Left lung (tissue), 10 donors: ENCODE data around the gene USP49. TPM values are rescaled to one million over a fixed set of nuclear protein-coding genes. Genes with fewer than 3 reads are reported as not detected.

Experiments used
- ATAC-seq: fragments of 200-7000 bp; cut with Tn5 transposase; one replicate; pipeline ENCODE4 v1.9.1; 2020; ENCODE audit warnings: moderate library complexity
- DNase-seq, 4 donors: peaks; one replicate each; pipeline ENCODE4 v3.0.0-alpha.2; 2013 to 2020
- H3K27ac ChIP-seq, 2 donors: fragments of 200-600 bp; sonication (generic) in 1 of 2; one replicate each; pipeline versions ENCODE4 v1.5.0 to v1.8.0; 2020 to 2021
- H3K27me3 ChIP-seq, 2 donors: fragments of 200-600 bp; sonication (generic) in 1 of 2; one replicate each; pipeline versions ENCODE4 v1.5.0 to v1.8.0; 2020 to 2021
- H3K36me3 ChIP-seq, 2 donors: fragments of 200-600 bp; sonication (generic) in 1 of 2; one replicate each; pipeline versions ENCODE4 v1.5.0 to v1.8.0; 2020 to 2021
- H3K4me1 ChIP-seq, 2 donors: fragments of 200-600 bp; one replicate each; pipeline ENCODE4 v1.8.0; 2021
- H3K4me3 ChIP-seq, 2 donors: fragments of 200-600 bp; sonication (generic) in 1 of 2; one replicate each; pipeline versions ENCODE4 v1.5.0 to v1.8.0; 2020 to 2021; ENCODE audit warnings: mild to moderate bottlenecking in 1 of 2
- H3K9me3 ChIP-seq, 2 donors: fragments of 200-600 bp; sonication (generic) in 1 of 2; one replicate each; pipeline versions ENCODE4 v1.5.0 to v1.8.0; 2020 to 2021
- CTCF ChIP-seq, 2 donors: fragments of 200-600 bp; sonication (generic) in 1 of 2; IDR thresholded peaks; one replicate each; pipeline versions ENCODE4 v1.5.0 to v1.8.0; 2021; ENCODE audit warnings: antibody characterized with exemption in 2 of 2
- intact Hi-C, 2 donors: fragments of 100-400 bp; cut with DNase I; formaldehyde crosslinking; loops; one replicate each; pipeline versions ENCODE4 v1.11.2 to v1.14.2; 2022
- polyA plus RNA-seq, 6 donors: library from polyadenylated mRNA; unstranded; fragments of 120-200 nt; gene quantifications; one replicate each; pipeline ENCODE4 v1.2.1, GENCODE V29; 2013; ENCODE audit not compliant: insufficient read length in 6 of 6
- total RNA-seq, 2 donors: library from RNA; stranded (reverse); fragmentation: NEBNext Ultra II Directional; extraction: Animal tissue kit (Norgen Biotek cat#: 25700); gene quantifications; one replicate each; pipeline ENCODE4 v1.2.1, GENCODE V29; 2021
- donor health status: DM: no; HTN: yes; CAD: no.
- donor health status: DM: no; HTN: no; CAD: no.

USP49 gene
- total and polyA plus RNA-seq, 8 donors, result 3.8 to 16.4 (median 13.2) TPM

- intact Hi-C loops, result no loop called here
These were observed 36.5 kb downstream of the USP49 start for GRCh38 chr6:41858703-41859102.

GRCh38 chr6:41850861-41851260 is 44.3 kb downstream of the USP49 start:
- Histone ChIP-seq H3K36me3 (no peaks in the 10 kb centered on the region), H3K9me3 (no peaks in the 10 kb centered on the region), H3K4me3 (no peak overlapping the region), H3K27ac (no peak overlapping the region), H3K27me3 (no peaks in the 10 kb centered on the region), H3K4me1 (peaks cover 0 to 9% of the 10 kb centered on the region in 2 donors)
- no peak for DNase-seq
- ATAC-seq, result no peak
- intact Hi-C loops, result no loop called here
- TF ChIP-seq CTCF (IDR thresholded peaks at IDR 0.05), result no peak

More at GRCh38 chr6:41858703-41859102, 36.5 kb downstream of the USP49 start:
- no peaks in the 10 kb centered on the region for H3K36me3 ChIP-seq
- no peaks in the 10 kb centered on the region for H3K27me3 ChIP-seq
- no peak overlapping the region for H3K4me3 ChIP-seq
- no peak overlapping the region for H3K27ac ChIP-seq
- H3K9me3 ChIP-seq, result no peaks in the 10 kb centered on the region
- DNase-seq, result no peak
- no peaks in the 10 kb centered on the region for H3K4me1 ChIP-seq
- no peak for ATAC-seq
- TF ChIP-seq CTCF (IDR thresholded peaks at IDR 0.05), result no peak

GRCh38 chr6:41846666-41847237 is 48.4 kb downstream of the USP49 start:
- peak; percentile 64 to 82 for TF ChIP-seq CTCF (IDR thresholded peaks at IDR 0.05)
- H3K27ac ChIP-seq, result peak overlapping the region; percentile 28 to 57
- intact Hi-C loops, result no loop called here
- H3K4me1 ChIP-seq, result peaks cover 0 to 9% of the 10 kb centered on the region in 2 donors
- H3K27me3 ChIP-seq, result no peaks in the 10 kb centered on the region
- ATAC-seq (peak; percentile 99), DNase-seq (peak in 3 of 4 donors; percentile 20 to 56 (median 39))
- no peaks in the 10 kb centered on the region for H3K9me3 ChIP-seq
- H3K4me3 ChIP-seq, result no peak overlapping the region
- H3K36me3 ChIP-seq, result no peaks in the 10 kb centered on the region

GRCh38 chr6:41843178-41843577 is 52.0 kb downstream of the USP49 start:
- Histone ChIP-seq H3K36me3 (no peaks in the 10 kb centered on the region), H3K27me3 (no peaks in the 10 kb centered on the region), H3K4me1 (peaks cover 0 to 9% of the 10 kb centered on the region in 2 donors), H3K27ac (no peak overlapping the region), H3K4me3 (no peak overlapping the region), H3K9me3 (no peaks in the 10 kb centered on the region)
- DNase-seq, result no peak
- TF ChIP-seq CTCF (IDR thresholded peaks at IDR 0.05), result no peak
- ATAC-seq, result no peak
- intact Hi-C loops, result no loop called here

- Histone ChIP-seq H3K4me1 (no peaks in the 10 kb centered on the region), H3K36me3 (no peaks in the 10 kb centered on the region), H3K27me3 (no peaks in the 10 kb centered on the region), H3K27ac (no peak overlapping the region), H3K4me3 (no peak overlapping the region), H3K9me3 (no peaks in the 10 kb centered on the region)
- ATAC-seq (no peak), DNase-seq (no peak)
- intact Hi-C loops, result no loop called here
- no peak for TF ChIP-seq CTCF (IDR thresholded peaks at IDR 0.05)
These were observed 54.8 kb downstream of the USP49 start for GRCh38 chr6:41840326-41840725.
